RWPE1 (cell line): ENCODE measurements around the gene MYADML2.

ENCODE experiments used
- CTCF ChIA-PET: fragments of 350-600 bp; sonication (Branson Sonifier 250); formaldehyde crosslinking; extraction: SDS; loops from one replicate; lab custom pipeline; 2021; lab: Yijun Ruan, JAX
- POLR2A ChIA-PET: fragments of 400-600 bp; formaldehyde crosslinking; extraction: SDS; loops from one replicate; lab custom pipeline; 2020; ENCODE audit warnings: antibody characterized with exemption; ENCODE audit not compliant: low non-redundant PET; lab: Yijun Ruan, JAX
- DNase-seq: peaks from one replicate; pipeline ENCODE4 v3.0.0; 2012; ENCODE audit warnings: low spot score
- H3K27ac ChIP-seq: fragments of 450-650 bp; 2 replicates; pipeline ENCODE4 v1.5.1; 2017
- TF ChIP-seq, protein P1 (sequence below): fragments of 450-650 bp; conservative IDR thresholded peaks from 2 replicates; pipeline ENCODE4 v1.5.1; 2017; ENCODE audit warnings: low read depth, mild to moderate bottlenecking

Gene MYADML2

DNA sequence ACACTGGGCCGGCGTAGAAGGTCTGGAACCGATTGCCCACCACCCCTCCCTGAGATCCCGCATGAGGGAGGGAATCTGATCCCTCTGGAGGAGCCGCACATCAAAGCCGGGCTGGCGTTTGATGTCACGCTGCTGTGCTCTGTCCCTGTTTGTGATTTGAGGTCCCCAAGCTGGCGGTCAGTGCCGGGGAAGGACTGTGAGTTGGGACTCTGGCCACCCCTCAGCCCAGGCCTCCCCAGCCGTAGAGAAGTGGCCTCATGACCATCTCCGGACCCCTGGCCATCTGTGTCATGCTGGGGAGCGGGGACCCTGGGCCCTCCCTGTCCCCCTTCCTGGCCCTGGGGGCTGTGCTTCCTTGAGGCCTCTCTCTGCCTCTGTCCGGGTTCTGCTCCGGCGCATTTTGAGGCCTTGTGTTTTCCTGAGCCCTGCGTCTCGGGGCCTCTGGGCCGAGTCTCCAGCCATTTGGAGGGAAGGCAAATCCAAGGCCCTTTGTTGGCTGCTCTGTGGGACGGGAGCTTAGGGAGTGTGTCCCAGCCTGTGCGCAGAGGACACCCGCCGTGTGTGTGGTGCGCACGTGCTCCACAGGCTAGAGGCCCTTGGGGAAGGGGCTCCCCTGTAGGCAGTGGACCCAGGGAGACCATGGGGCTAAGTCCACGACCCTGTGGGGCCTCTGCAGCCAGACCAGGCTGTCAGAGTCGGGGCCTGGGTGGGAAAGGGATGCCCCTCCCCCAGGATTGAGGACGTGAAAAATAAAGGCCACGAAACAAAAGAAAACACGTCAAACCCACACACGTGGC, 45.5 kb upstream of the MYADML2 start:
- POLR2A ChIA-PET, result interaction anchor here (1.0 to 1.1 kb wide), 2 partner anchors 11 to 16 kb away, joined by 4 to 5 read pairs; partner anchors contain the start of gene ASPSCR1
- CTCF ChIA-PET, result interaction anchor here (0.7 to 1.3 kb wide), 4 partner anchors 10 to 34 kb away, joined by 3 to 6 read pairs (median 4); no protein-coding TSS in a partner anchor
- DNase-seq, result no peak
- TF ChIP-seq, protein P1, sequence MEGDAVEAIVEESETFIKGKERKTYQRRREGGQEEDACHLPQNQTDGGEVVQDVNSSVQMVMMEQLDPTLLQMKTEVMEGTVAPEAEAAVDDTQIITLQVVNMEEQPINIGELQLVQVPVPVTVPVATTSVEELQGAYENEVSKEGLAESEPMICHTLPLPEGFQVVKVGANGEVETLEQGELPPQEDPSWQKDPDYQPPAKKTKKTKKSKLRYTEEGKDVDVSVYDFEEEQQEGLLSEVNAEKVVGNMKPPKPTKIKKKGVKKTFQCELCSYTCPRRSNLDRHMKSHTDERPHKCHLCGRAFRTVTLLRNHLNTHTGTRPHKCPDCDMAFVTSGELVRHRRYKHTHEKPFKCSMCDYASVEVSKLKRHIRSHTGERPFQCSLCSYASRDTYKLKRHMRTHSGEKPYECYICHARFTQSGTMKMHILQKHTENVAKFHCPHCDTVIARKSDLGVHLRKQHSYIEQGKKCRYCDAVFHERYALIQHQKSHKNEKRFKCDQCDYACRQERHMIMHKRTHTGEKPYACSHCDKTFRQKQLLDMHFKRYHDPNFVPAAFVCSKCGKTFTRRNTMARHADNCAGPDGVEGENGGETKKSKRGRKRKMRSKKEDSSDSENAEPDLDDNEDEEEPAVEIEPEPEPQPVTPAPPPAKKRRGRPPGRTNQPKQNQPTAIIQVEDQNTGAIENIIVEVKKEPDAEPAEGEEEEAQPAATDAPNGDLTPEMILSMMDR, result no peak
- peak overlapping the region; percentile 100 for H3K27ac ChIP-seq

DNA sequence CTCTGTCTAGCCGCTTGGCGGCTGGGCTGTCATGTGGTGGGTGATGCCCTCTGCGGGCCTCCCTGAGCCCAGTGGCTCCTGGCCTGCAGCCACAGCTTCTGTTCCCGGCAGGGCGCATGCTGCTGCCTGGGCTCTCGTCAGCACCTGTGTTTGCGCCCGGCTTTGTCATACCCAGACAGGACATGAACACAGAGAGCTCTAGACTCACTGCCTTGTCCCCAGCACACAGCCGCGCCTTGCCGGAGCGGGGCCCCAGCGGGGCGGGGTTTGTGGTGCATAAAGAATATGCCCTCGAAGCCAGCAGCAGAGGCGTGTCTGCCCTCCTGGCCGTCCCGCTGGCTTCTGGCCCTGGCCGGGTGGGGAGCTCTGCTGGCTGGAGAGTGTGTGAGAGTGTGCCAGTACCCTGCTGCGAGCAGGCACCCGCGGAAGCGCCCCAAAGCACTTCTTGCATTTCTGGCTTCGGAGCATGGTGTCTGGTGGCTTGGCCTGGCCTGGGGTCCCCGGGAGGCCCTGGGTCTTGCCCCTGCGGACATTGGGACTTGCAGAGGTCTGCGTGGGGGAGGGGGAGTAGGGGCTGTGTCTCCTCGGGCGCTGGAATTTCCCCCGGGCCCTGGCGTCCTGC, 44.8 kb upstream of the MYADML2 start:
- CTCF ChIA-PET, result interaction anchor here (0.6 to 2.0 kb wide), 7 partner anchors 11 to 669 kb away, joined by 3 to 18 read pairs (median 3); no protein-coding TSS in a partner anchor
- peak overlapping the region; percentile 100 for H3K27ac ChIP-seq
- POLR2A ChIA-PET, result interaction anchor here (1.0 to 1.1 kb wide), 2 partner anchors 12 to 15 kb away, joined by 4 to 5 read pairs; partner anchors contain the start of gene ASPSCR1
- TF ChIP-seq, protein P1, result no peak
- DNase-seq, result peak; percentile 58

DNA sequence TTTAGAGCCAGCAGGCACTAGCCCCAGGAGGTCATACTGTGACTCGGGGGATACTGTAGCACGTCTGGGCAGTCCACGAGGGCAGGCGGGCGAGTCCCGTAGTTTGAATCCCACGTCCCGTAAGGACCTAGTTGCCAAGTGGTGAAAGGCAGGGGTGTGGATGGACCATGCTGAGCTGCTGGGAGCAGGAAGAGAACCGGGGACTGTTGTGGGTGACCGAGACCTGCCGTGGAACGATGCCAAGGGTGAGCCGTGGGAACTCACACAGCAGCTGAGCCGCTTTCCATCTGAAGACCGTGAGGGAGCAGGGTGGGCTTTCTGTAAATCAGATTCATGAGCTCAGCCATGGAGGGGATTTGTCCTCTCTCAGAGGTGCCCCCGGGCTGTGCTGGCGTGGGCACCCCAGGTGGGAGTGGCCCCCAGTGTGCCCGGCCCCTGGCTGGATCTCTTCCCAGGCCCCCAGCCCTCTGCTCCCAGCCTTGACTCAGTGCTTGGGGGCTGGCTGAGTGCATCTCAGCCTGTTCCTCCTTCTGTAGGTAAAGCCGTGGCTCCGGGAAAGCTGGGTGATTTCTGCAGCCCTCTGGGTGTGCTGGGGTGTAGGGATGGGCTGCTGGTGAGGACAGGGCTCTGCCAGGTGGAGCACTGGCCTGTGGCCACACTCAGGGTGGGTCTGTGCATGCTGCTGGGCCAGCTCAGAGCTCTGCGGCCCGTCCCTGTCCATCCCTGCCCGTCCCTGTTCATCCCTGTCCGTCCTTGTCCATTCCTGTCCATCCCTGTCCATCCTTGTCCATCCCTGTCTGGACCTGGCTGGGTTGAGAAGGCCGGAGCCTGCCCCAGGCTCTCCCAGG, 44.0 kb upstream of the MYADML2 start:
- peak overlapping the region; percentile 100 for H3K27ac ChIP-seq
- POLR2A ChIA-PET, result interaction anchor here (1.0 to 1.1 kb wide), 2 partner anchors 13 to 14 kb away, joined by 4 to 5 read pairs; partner anchors contain the start of gene ASPSCR1
- TF ChIP-seq, protein P1, result no peak
- CTCF ChIA-PET, result interaction anchor here (0.6 to 2.0 kb wide), 5 partner anchors 12 to 668 kb away, joined by 3 to 18 read pairs (median 3); no protein-coding TSS in a partner anchor
- no peak for DNase-seq

DNA sequence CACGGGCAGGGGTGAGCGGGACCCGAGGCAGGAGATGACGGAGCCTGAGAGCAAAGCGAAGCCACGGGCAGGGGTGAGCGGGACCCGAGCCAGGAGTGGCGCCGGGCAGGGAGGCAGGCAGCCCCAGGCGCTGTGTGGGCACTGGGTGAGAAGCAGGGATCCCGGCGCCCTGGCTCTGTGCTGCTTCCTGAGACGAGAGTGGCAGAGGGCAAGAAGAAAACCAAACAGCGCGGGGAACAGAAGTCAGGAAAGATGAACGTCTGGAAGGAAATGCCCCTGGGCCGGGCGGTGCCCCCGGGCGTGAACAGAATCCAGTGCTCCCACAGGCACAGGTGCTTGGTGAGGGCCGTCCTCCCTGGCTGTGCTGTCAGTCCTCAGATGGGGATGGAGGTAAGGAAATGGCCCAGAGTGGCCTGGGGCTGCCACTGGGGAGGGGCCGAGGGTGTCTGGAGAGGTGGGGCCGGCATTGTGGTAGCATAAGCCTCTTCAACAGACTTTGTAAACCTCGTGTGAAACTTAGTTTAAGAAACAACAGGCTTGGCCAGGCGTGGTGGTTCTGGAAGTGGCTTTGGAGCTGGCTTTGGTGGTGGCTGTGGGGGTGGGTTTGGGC, 40.2 kb upstream of the MYADML2 start:
- peak overlapping the region; percentile 100 for H3K27ac ChIP-seq
- ChIA-PET CTCF (interaction anchor here (0.7 kb wide), 1 partner anchor 29 kb away, joined by 3 read pairs; no protein-coding TSS in a partner anchor), POLR2A (no interaction called here)

DNA sequence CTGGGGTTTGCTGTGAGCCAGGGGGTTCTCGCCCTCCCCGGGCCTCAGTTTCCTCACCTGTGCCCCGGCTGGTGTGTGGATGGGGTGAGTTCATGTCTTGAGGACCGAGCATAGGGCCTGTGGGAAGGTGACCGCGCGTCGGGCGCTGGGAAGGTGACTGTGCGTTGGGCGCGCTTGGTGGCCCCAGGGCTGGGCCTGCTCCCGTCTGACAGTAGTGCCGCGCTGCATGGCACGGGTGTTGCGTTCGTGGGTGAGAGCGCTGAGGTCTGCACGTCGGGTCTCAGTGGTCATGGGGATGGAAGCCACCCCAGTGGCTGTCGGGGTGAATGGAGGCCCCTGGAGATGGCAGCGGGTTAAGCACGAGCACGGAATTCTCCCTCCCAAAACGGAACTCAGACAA, 39.6 kb upstream of the MYADML2 start:
- ChIA-PET CTCF (interaction anchor here (1.5 kb wide), 1 partner anchor 27 kb away, joined by 6 read pairs; no protein-coding TSS in a partner anchor), POLR2A (no interaction called here)
- TF ChIP-seq, protein P1, result no peak
- H3K27ac ChIP-seq, result no peak overlapping the region
- no peak for DNase-seq

More for the DNA sequence above, 40.2 kb upstream of the MYADML2 start:
- no peak for DNase-seq
- TF ChIP-seq, protein P1, result no peak
